OCI-LY7 (cell line): ENCODE measurements around the gene GP1BA. TPM values are rescaled to one million over a fixed set of nuclear protein-coding genes. Genes with fewer than 3 reads are reported as not detected.

Experiments
- BruUV-seq: library from RNA; stranded (reverse); fragments of 400-500 nt; replicated peaks from 2 replicates; lab custom pipeline; 2021; lab: Mats Ljungman, UMichigan
- CTCF ChIA-PET: fragments of 300-600 bp; sonication (Branson Sonifier 250); formaldehyde crosslinking; loops from one replicate; lab custom pipeline; 2022; ENCODE audit warnings: antibody characterized with exemption; ENCODE audit not compliant: unreplicated experiment; lab: Charles Lee
- POLR2A ChIA-PET: fragments of 300-600 bp; sonication (Branson Sonifier 250); formaldehyde crosslinking; loops from one replicate; lab custom pipeline; 2022; ENCODE audit warnings: antibody characterized with exemption; lab: Charles Lee
- DNase-seq: peaks from one replicate; pipeline ENCODE4 v3.0.0-alpha.2; 2015; ENCODE audit warnings: low spot score
- H2AFZ ChIP-seq: fragments of 200-600 bp; sonication (generic), shearing (Covaris generic); 2 replicates; pipeline ENCODE4 v1.6.1; 2014; ENCODE audit warnings: mild to moderate bottlenecking, antibody characterized with exemption, low read length, moderate library complexity
- H3K27ac ChIP-seq: fragments of 200-600 bp; sonication (generic); 2 replicates; pipeline ENCODE4 v1.5.1; 2014; ENCODE audit warnings: mixed run types, low read depth, mild to moderate bottlenecking, moderate library complexity, low read length, inconsistent platforms; ENCODE audit not compliant: poor library complexity, severe bottlenecking
- H3K36me3 ChIP-seq: fragments of 200-600 bp; sonication (generic); 2 replicates; pipeline ENCODE4 v1.6.1; 2014; ENCODE audit warnings: mild to moderate bottlenecking, antibody characterized with exemption, low read length, moderate library complexity, mixed read lengths; ENCODE audit not compliant: insufficient read depth
- H3K4me1 ChIP-seq: fragments of 200-600 bp; sonication (generic); 2 replicates; pipeline ENCODE4 v1.5.1; 2014; ENCODE audit warnings: mild to moderate bottlenecking, low read length; ENCODE audit not compliant: insufficient read depth, poor library complexity, severe bottlenecking
- H3K4me2 ChIP-seq: fragments of 200-600 bp; sonication (generic); 2 replicates; pipeline ENCODE4 v1.6.1; 2014; ENCODE audit warnings: mild to moderate bottlenecking, low read length
- H3K4me3 ChIP-seq: fragments of 200-600 bp; sonication (generic); 2 replicates; pipeline ENCODE4 v1.5.1; 2014; ENCODE audit warnings: mild to moderate bottlenecking, low read depth, low read length; ENCODE audit not compliant: poor library complexity, severe bottlenecking
- H3K79me2 ChIP-seq: fragments of 200-600 bp; sonication (generic); 2 replicates; pipeline ENCODE4 v1.6.1; 2016; ENCODE audit warnings: low read depth, mild to moderate bottlenecking, low read length, moderate library complexity, mixed read lengths; ENCODE audit not compliant: insufficient read depth
- H3K9me2 ChIP-seq: fragments of 200-600 bp; sonication (generic); 2 replicates; pipeline ENCODE4 v1.6.1; 2016; ENCODE audit warnings: mild to moderate bottlenecking, low read length, mixed read lengths; ENCODE audit not compliant: insufficient read depth
- H3K9me3 ChIP-seq: fragments of 200-600 bp; sonication (generic); 2 replicates; pipeline ENCODE4 v1.6.1; 2014; ENCODE audit warnings: mild to moderate bottlenecking, mixed run types, low read length, mixed read lengths
- H4K20me1 ChIP-seq: fragments of 200-600 bp; sonication (generic); 2 replicates; pipeline ENCODE4 v1.6.1; 2014; ENCODE audit warnings: mild to moderate bottlenecking, antibody characterized with exemption, low read length, moderate library complexity, mixed read lengths; ENCODE audit not compliant: insufficient read depth
- CTCF ChIP-seq: fragments of 200-600 bp; sonication (generic); conservative IDR thresholded peaks from 2 replicates; pipeline ENCODE4 v1.5.1; 2014; ENCODE audit warnings: mild to moderate bottlenecking, antibody characterized with exemption, low read length, moderate library complexity, mixed read lengths
- EZH2phosphoT487 ChIP-seq: fragments of 200-600 bp; sonication (generic); IDR thresholded peaks from 2 replicates; pipeline ENCODE4 v1.6.1; 2018; ENCODE audit warnings: low read depth, borderline replicate concordance, mild to moderate bottlenecking, mixed run types, antibody characterized with exemption, low read length, moderate library complexity, mixed read lengths
- intact Hi-C: fragments of 100-400 bp; cut with micrococcal nuclease; formaldehyde crosslinking; loops from one replicate; pipeline ENCODE4 v1.10.0; 2022; ENCODE audit not compliant: unreplicated experiment
- total RNA-seq, 2 experiments: library from RNA; depleted of rRNA in 1 of 2; stranded (reverse); fragments of >200 nt in 1 of 2; shearing (Covaris generic) in 1 of 2; gene quantifications; 2 replicates each; pipeline ENCODE4 v1.2.3, GENCODE V29; 2014 to 2022

GP1BA gene
- total RNA-seq, 2 experiments from 2014 or later = not detected

- no peaks in the 10 kb centered on the region for H3K9me2 ChIP-seq
- intact Hi-C loops = no loop called here
- H3K4me2 ChIP-seq = peak overlapping the region; percentile 93
- ChIA-PET POLR2A (interaction anchor here (3.8 to 5.9 kb wide), 2 partner anchors 10 to 17 kb away, joined by 18 to 51 read pairs; partner anchors contain the start of genes RNF167, SLC25A11 and SPAG7), CTCF (no interaction called here)
- peak; percentile 51 for DNase-seq
- peaks cover 36% of the 10 kb centered on the region for H3K4me1 ChIP-seq
- peak overlapping the region; percentile 99 for H3K27ac ChIP-seq
- peak overlapping the region; percentile 100 for H3K4me3 ChIP-seq
- peaks cover 31% of the 10 kb centered on the region for H3K79me2 ChIP-seq
- peak overlapping the region; percentile 48; the same call in 1 of the 2 replicates for H2AFZ ChIP-seq
- H3K9me3 ChIP-seq = no peaks in the 10 kb centered on the region
- H3K36me3 ChIP-seq = peaks cover 30% of the 10 kb centered on the region
- H4K20me1 ChIP-seq = peaks cover 16% of the 10 kb centered on the region
- TF ChIP-seq EZH2phosphoT487 (no peak), CTCF (no peak)
- BruUV-seq = no TSS peak
Measured at GRCh38 chr17:4950075-4950745, 18.1 kb downstream of the GP1BA start.

GRCh38 chr17:4950746-4951204 lies 18.7 kb downstream of the GP1BA start, which contains the start of gene ENO3:
TSS of gene ENO3 (plus strand) at chr17:4951119. CDS start at chr17:4951830, 711 bp downstream.
- TF ChIP-seq EZH2phosphoT487 (no peak), CTCF (no peak)
- peak within 1 kb of the TSS; percentile 99 for H3K27ac ChIP-seq
- peaks cover 25% of the 10 kb centered on the region for H3K36me3 ChIP-seq
- peaks cover 25% of the 10 kb centered on the region for H3K79me2 ChIP-seq
- peak within 1 kb of the TSS; percentile 100 for H3K4me3 ChIP-seq
- H2AFZ ChIP-seq = peak within 1 kb of the TSS; percentile 48; the same call in 1 of the 2 replicates
- H4K20me1 ChIP-seq = peaks cover 11% of the 10 kb centered on the region
- no peaks in the 10 kb centered on the region for H3K9me3 ChIP-seq
- no TSS peak for BruUV-seq
- CTCF ChIA-PET = interaction anchor here (1.2 kb wide), 1 partner anchor 17 kb away, joined by 3 read pairs; the partner anchor contains the start of gene SPAG7
- peak; percentile 36 for DNase-seq
- POLR2A ChIA-PET = interaction anchor here (0.7 to 5.9 kb wide), 3 partner anchors 11 to 17 kb away, joined by 3 to 51 read pairs (median 18); partner anchors contain the start of genes RNF167, SLC25A11 and SPAG7
- intact Hi-C loops = no loop called here
- H3K4me2 ChIP-seq = peak within 1 kb of the TSS; percentile 93
- peaks cover 31% of the 10 kb centered on the region for H3K4me1 ChIP-seq
- no peaks in the 10 kb centered on the region for H3K9me2 ChIP-seq
